Common myeloid progenitor, CD34-positive (primary cell): ENCODE data around the gene SPAG7.
A peak's percentile ranks its signal among the peaks of the same experiment; 100 is the strongest.

Source experiments
- CTCF ChIA-PET: fragments of 350-600 bp; sonication (Branson Sonifier 250); formaldehyde crosslinking; loops from one replicate; lab custom pipeline; 2021; ENCODE audit warnings: antibody characterized with exemption; lab: Charles Lee
- POLR2A ChIA-PET: fragments of 350-600 bp; sonication (Branson Sonifier 250); formaldehyde crosslinking; loops from one replicate; lab custom pipeline; 2021; ENCODE audit warnings: antibody characterized with exemption; lab: Charles Lee
- DNase-seq, 3 donors: peaks; one replicate each; pipeline versions ENCODE4 v3.0.0 to v3.0.0-alpha.2; 2013
- H3K27ac ChIP-seq, 2 experiments: 1 replicate in 1 of 2; 2 replicates in 1 of 2; pipeline ENCODE4 v1.7.0; 2013; ENCODE audit warnings: inconsistent platforms in 2 of 2, low read length in 2 of 2, mild to moderate bottlenecking in 2 of 2, low read depth in 1 of 2, moderate library complexity in 1 of 2; ENCODE audit not compliant: severe bottlenecking in 2 of 2, insufficient read depth in 1 of 2, poor library complexity in 1 of 2
- H3K27me3 ChIP-seq, 5 experiments: replicated peaks in 2 of 5; 1 replicate in 3 of 5; 2 replicates in 2 of 5; pipeline versions ENCODE4 v1.6.1 to v1.7.0; 2013; ENCODE audit warnings: low read length in 4 of 5, mild to moderate bottlenecking in 2 of 5, moderate library complexity in 2 of 5, inconsistent platforms in 1 of 5; ENCODE audit not compliant: insufficient read depth in 5 of 5, control insufficient read depth in 4 of 5
- H3K36me3 ChIP-seq, 4 experiments: 1 replicate in 2 of 4; 2 replicates in 2 of 4; pipeline versions ENCODE4 v1.6.1 to v1.7.0; 2013; ENCODE audit warnings: low read length in 3 of 4, control low read depth in 1 of 4, mild to moderate bottlenecking in 1 of 4; ENCODE audit not compliant: control insufficient read depth in 4 of 4, insufficient read depth in 4 of 4
- H3K4me1 ChIP-seq, 4 experiments: 1 replicate in 3 of 4; 2 replicates in 1 of 4; pipeline versions ENCODE4 v1.6.1 to v1.7.1; 2013; ENCODE audit warnings: low read length in 3 of 4, mild to moderate bottlenecking in 3 of 4, control low read depth in 1 of 4, inconsistent platforms in 1 of 4, moderate library complexity in 1 of 4; ENCODE audit not compliant: control insufficient read depth in 4 of 4, insufficient read depth in 4 of 4; ENCODE audit errors: control extremely low read depth in 1 of 4
- H3K4me3 ChIP-seq, 7 experiments: 1 replicate in 4 of 7; 2 replicates in 3 of 7; pipeline versions ENCODE4 v1.5.1 to v1.7.0; 2013; ENCODE audit warnings: mild to moderate bottlenecking in 7 of 7, low read length in 6 of 7, moderate library complexity in 6 of 7, inconsistent platforms in 2 of 7, low read depth in 2 of 7, control low read depth in 1 of 7; ENCODE audit not compliant: insufficient read depth in 4 of 7, control insufficient read depth in 1 of 7; ENCODE audit errors: extremely low read depth in 1 of 7
- H3K9me3 ChIP-seq, 5 experiments: 1 replicate in 4 of 5; 2 replicates in 1 of 5; pipeline versions ENCODE4 v1.6.1 to v1.7.1; 2013; ENCODE audit warnings: low read length in 4 of 5, mild to moderate bottlenecking in 2 of 5, inconsistent platforms in 1 of 5, low read depth in 1 of 5, moderate library complexity in 1 of 5; ENCODE audit not compliant: control insufficient read depth in 4 of 5, insufficient read depth in 2 of 5; ENCODE audit errors: control extremely low read depth in 1 of 5
- WGBS: methylation state at CpG from one replicate; pipeline ENCODE4 v1.1.5; 2013; ENCODE audit not compliant: insufficient coverage; 5-methylcytosine and 5-hydroxymethylcytosine counted together

SPAG7 gene

GRCh38 chr17:4969551-4970173 is 2.0 kb upstream of the SPAG7 start:
- no peaks in the 10 kb centered on the region for H3K27me3 ChIP-seq
- CTCF ChIA-PET = interaction anchor here (0.8 to 7.1 kb wide), 9 partner anchors 10 to 93 kb away, joined by 3 to 69 read pairs (median 4); partner anchors contain the start of genes CAMTA2 and ENO3
- H3K9me3 ChIP-seq = no peaks in the 10 kb centered on the region
- POLR2A ChIA-PET = no interaction called here
- no peak overlapping the region for H3K4me3 ChIP-seq
- no peak for DNase-seq
- H3K27ac ChIP-seq = no peak overlapping the region
- WGBS = 96% methylated on average over 16 of the region's 16 CpGs
- peaks cover 6 to 44% (median 21%) of the 10 kb centered on the region in 4 experiments for H3K4me1 ChIP-seq
- H3K36me3 ChIP-seq = peaks cover 5 to 43% (median 27%) of the 10 kb centered on the region in 4 experiments

- 98% methylated on average over 14 of the region's 15 CpGs for WGBS
- DNase-seq = no peak
Observed at GRCh38 chr17:4969047-4969550, 1.5 kb upstream of the SPAG7 start.

GRCh38 chr17:4968486-4969046 is 949 bp upstream of the SPAG7 start:
- DNase-seq = no peak
- peak overlapping the region in 6 of 7 experiments; percentile 83 to 94 (median 90) for H3K4me3 ChIP-seq
- peaks cover 6 to 35% (median 21%) of the 10 kb centered on the region in 4 experiments for H3K4me1 ChIP-seq
- H3K27ac ChIP-seq = peak overlapping the region in 1 of 2 experiments; percentile 88
- H3K27me3 ChIP-seq = no peaks in the 10 kb centered on the region
- ChIA-PET POLR2A (interaction anchor here (2.7 kb wide), 1 partner anchor 28 kb away, joined by 13 read pairs; the partner anchor contains the start of genes RNF167 and SLC25A11), CTCF (interaction anchor here (0.8 to 7.1 kb wide), 7 partner anchors 14 to 59 kb away, joined by 3 to 69 read pairs (median 5); partner anchors contain the start of genes CAMTA2 and ENO3)
- WGBS = 69% methylated on average over 19 of the region's 23 CpGs
- peaks cover 5 to 33% (median 23%) of the 10 kb centered on the region in 4 experiments for H3K36me3 ChIP-seq
- no peaks in the 10 kb centered on the region for H3K9me3 ChIP-seq

More at GRCh38 chr17:4969047-4969550, 1.5 kb upstream of the SPAG7 start:
- no peaks in the 10 kb centered on the region for H3K9me3 ChIP-seq
- peak overlapping the region in 3 of 7 experiments; percentile 13 to 94 (median 86) for H3K4me3 ChIP-seq
- CTCF ChIA-PET = interaction anchor here (0.8 to 7.1 kb wide), 5 partner anchors 14 to 60 kb away, joined by 3 to 69 read pairs (median 9); partner anchors contain the start of genes CAMTA2 and ENO3
- H3K27ac ChIP-seq = peak overlapping the region in 1 of 2 experiments; percentile 88
- POLR2A ChIA-PET = interaction anchor here (2.7 kb wide), 1 partner anchor 29 kb away, joined by 13 read pairs; the partner anchor contains the start of genes RNF167 and SLC25A11
- H3K27me3 ChIP-seq = no peaks in the 10 kb centered on the region
- peaks cover 5 to 38% (median 24%) of the 10 kb centered on the region in 4 experiments for H3K36me3 ChIP-seq
- peaks cover 6 to 41% (median 21%) of the 10 kb centered on the region in 4 experiments for H3K4me1 ChIP-seq

DNA sequence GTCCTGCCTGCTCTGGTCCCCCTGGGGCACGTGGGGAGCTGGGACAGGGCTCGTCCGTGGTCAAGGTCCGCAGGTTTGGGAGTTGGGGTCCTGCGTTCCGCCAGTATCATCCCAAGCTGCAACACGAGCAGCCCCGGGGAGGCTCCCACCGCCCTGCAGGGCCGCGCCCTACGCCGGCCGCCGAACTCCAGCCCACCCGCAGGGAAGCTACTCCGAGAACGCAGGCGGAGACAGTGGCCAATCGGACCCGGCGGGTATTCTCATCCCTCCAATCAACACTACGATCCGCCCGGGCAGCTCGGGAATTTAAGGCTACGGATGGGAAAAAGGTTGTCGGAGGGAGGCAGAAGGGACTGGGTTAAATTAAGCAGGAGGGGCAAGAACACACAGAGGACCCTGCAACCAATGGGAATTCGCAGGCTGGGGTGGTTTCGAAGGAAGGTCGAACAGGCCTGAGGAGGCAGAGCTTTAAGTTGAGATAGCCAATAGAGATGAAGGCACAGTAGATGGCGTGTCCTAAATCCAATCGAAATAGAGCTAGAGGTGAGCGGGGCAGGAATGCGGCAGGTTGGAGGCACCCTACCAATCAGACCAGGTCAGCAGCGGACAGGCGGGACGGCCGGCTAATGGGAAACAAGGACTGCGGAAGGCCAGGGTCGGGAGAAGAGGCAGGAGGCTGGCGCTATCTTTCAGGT is 626 bp downstream of the SPAG7 start:
- H3K27me3 ChIP-seq = no peaks in the 10 kb centered on the region
- H3K4me1 ChIP-seq = peaks cover 6 to 28% (median 21%) of the 10 kb centered on the region in 4 experiments
- peaks cover 2 to 22% (median 13%) of the 10 kb centered on the region in 4 experiments for H3K36me3 ChIP-seq
- no peaks in the 10 kb centered on the region for H3K9me3 ChIP-seq
- ChIA-PET POLR2A (interaction anchor here (0.8 to 2.7 kb wide), 6 partner anchors 19 to 68 kb away, joined by 3 to 13 read pairs (median 4); partner anchors contain the start of genes C17orf107, PFN1, RNF167 and SLC25A11), CTCF (interaction anchor here (0.8 to 7.1 kb wide), 13 partner anchors 11 to 65 kb away, joined by 3 to 69 read pairs (median 5); partner anchors contain the start of genes CAMTA2, CHRNE and ENO3)
- H3K27ac ChIP-seq = peak overlapping the region; percentile 81 to 88
- 0% methylated on average over 32 of the region's 42 CpGs for WGBS
- peak overlapping the region; percentile 80 to 94 (median 89) for H3K4me3 ChIP-seq
- DNase-seq = peak; percentile 100

GRCh38 chr17:4965311-4965986 is 2.2 kb downstream of the SPAG7 start:
- ChIA-PET CTCF (interaction anchor here (1.3 to 7.1 kb wide), 4 partner anchors 10 to 62 kb away, joined by 4 to 69 read pairs (median 29); partner anchors contain the start of genes CAMTA2, CHRNE and ENO3), POLR2A (interaction anchor here (0.6 to 1.8 kb wide), 2 partner anchors 56 to 329 kb away, joined by 3 to 6 read pairs; no protein-coding TSS in a partner anchor)
- H3K36me3 ChIP-seq = peaks cover 5 to 19% (median 11%) of the 10 kb centered on the region in 4 experiments
- peaks cover 6 to 28% (median 21%) of the 10 kb centered on the region in 4 experiments for H3K4me1 ChIP-seq
- over 99% methylated on average over 9 of the region's 15 CpGs for WGBS
- DNase-seq = no peak
- H3K9me3 ChIP-seq = no peaks in the 10 kb centered on the region
- no peak overlapping the region for H3K27ac ChIP-seq
- no peaks in the 10 kb centered on the region for H3K27me3 ChIP-seq
- no peak overlapping the region for H3K4me3 ChIP-seq
